HEK293 (cell line): ENCODE measurements around the gene FARSA.

Source experiments
- CTCF ChIA-PET: fragments of 350-600 bp; formaldehyde crosslinking; extraction: SDS; loops from one replicate; lab custom pipeline; 2021; ENCODE audit warnings: antibody characterized with exemption; lab: Yijun Ruan, JAX
- POLR2A ChIA-PET: fragments of 300-600 bp; formaldehyde crosslinking; extraction: SDS; loops from one replicate; lab custom pipeline; 2020; ENCODE audit warnings: antibody characterized with exemption, inconsistent platforms; lab: Yijun Ruan, JAX
- H3K27ac ChIP-seq: fragments of 200-500 bp; sonication (Bioruptor generic); 2 replicates; pipeline ENCODE4 v1.5.1; 2014; ENCODE audit warnings: low read depth, low read length, control low read depth, inconsistent platforms; ENCODE audit errors: extremely low read depth
- H3K36me3 ChIP-seq, 2 experiments: fragments of 200-500 bp in 1 of 2; sonication (Bioruptor generic) in 1 of 2; 1 replicate in 1 of 2; 2 replicates in 1 of 2; pipeline ENCODE4 v1.5.1; 2014 to 2017; ENCODE audit warnings: inconsistent platforms in 2 of 2, low read length in 2 of 2; ENCODE audit not compliant: control insufficient read depth in 2 of 2, insufficient read depth in 1 of 2
- H3K4me1 ChIP-seq: fragments of 200-500 bp; sonication (Bioruptor generic); 2 replicates; pipeline ENCODE4 v1.5.1; 2014; ENCODE audit warnings: mild to moderate bottlenecking, low read length, inconsistent platforms; ENCODE audit not compliant: control insufficient read depth, insufficient read depth
- H3K4me3 ChIP-seq: 2 replicates; pipeline ENCODE4 v1.5.1; 2011; ENCODE audit warnings: low read depth, mild to moderate bottlenecking, control low read depth, low read length, moderate library complexity
- H3K9me3 ChIP-seq: fragments of 200-500 bp; sonication (Bioruptor generic); 2 replicates; pipeline ENCODE4 v1.5.1; 2014; ENCODE audit warnings: low read depth, low read length, inconsistent platforms; ENCODE audit not compliant: control insufficient read depth, insufficient read depth
- GLIS1 ChIP-seq: fragments of 450-650 bp; formaldehyde crosslinking; IDR thresholded peaks from 2 replicates; pipeline ENCODE4 v1.5.1; 2016; ENCODE audit warnings: missing biosample characterization, missing genetic modification characterization
- SP2 ChIP-seq: fragments of 450-650 bp; formaldehyde crosslinking; IDR thresholded peaks from 2 replicates; pipeline ENCODE4 v1.5.1; 2016; ENCODE audit warnings: missing biosample characterization, missing genetic modification characterization
- ZBTB48 ChIP-seq: fragments of 450-650 bp; formaldehyde crosslinking; IDR thresholded peaks from 2 replicates; pipeline ENCODE4 v1.5.1; 2016; ENCODE audit warnings: missing biosample characterization, missing genetic modification characterization
- ZFP69B ChIP-seq: fragments of 450-650 bp; formaldehyde crosslinking; IDR thresholded peaks from 2 replicates; pipeline ENCODE4 v1.5.1; 2016; ENCODE audit warnings: missing biosample characterization, missing genetic modification characterization
- ZNF140 ChIP-seq: fragments of 450-650 bp; formaldehyde crosslinking; IDR thresholded peaks from 2 replicates; pipeline ENCODE4 v1.5.1; 2016; ENCODE audit warnings: missing biosample characterization, missing genetic modification characterization
- ZNF341 ChIP-seq: fragments of 450-650 bp; formaldehyde crosslinking; IDR thresholded peaks from 2 replicates; pipeline ENCODE4; 2016; ENCODE audit warnings: low read depth, missing biosample characterization, missing genetic modification characterization
- ZNF558 ChIP-seq: fragments of 450-650 bp; formaldehyde crosslinking; IDR thresholded peaks from 2 replicates; pipeline ENCODE4 v1.5.1; 2016; ENCODE audit warnings: missing biosample characterization, missing genetic modification characterization
- ZNF560 ChIP-seq: fragments of 450-650 bp; formaldehyde crosslinking; IDR thresholded peaks from 2 replicates; pipeline ENCODE4 v1.5.1; 2017; ENCODE audit warnings: missing biosample characterization, missing genetic modification characterization, borderline replicate concordance
- ZNF629 ChIP-seq: fragments of 450-650 bp; formaldehyde crosslinking; IDR thresholded peaks from 2 replicates; pipeline ENCODE4 v1.5.1; 2017; ENCODE audit warnings: missing biosample characterization, missing genetic modification characterization
- ZNF658 ChIP-seq: fragments of 450-650 bp; formaldehyde crosslinking; IDR thresholded peaks from 2 replicates; pipeline ENCODE4; 2016; ENCODE audit warnings: missing biosample characterization, missing genetic modification characterization
- TF ChIP-seq, protein P1 (sequence below): fragments of 450-650 bp; formaldehyde crosslinking; IDR thresholded peaks from 2 replicates; pipeline ENCODE4 v1.5.1; 2016; ENCODE audit warnings: missing biosample characterization, missing genetic modification characterization
- TF ChIP-seq, protein P2 (sequence below): fragments of 450-650 bp; formaldehyde crosslinking; IDR thresholded peaks from 2 replicates; pipeline ENCODE4 v1.5.1; 2016; ENCODE audit warnings: missing biosample characterization, missing genetic modification characterization, borderline replicate concordance
- TF ChIP-seq, protein P3 (sequence below): fragments of 450-650 bp; formaldehyde crosslinking; IDR thresholded peaks from 2 replicates; pipeline ENCODE4 v1.5.1; 2017; ENCODE audit warnings: missing biosample characterization, mild to moderate bottlenecking, missing genetic modification characterization, moderate library complexity
- TF ChIP-seq, protein P4 (sequence below): fragments of 450-650 bp; formaldehyde crosslinking; IDR thresholded peaks from 2 replicates; pipeline ENCODE4 v1.5.1; 2017; ENCODE audit warnings: missing biosample characterization, missing genetic modification characterization

FARSA gene

DNA sequence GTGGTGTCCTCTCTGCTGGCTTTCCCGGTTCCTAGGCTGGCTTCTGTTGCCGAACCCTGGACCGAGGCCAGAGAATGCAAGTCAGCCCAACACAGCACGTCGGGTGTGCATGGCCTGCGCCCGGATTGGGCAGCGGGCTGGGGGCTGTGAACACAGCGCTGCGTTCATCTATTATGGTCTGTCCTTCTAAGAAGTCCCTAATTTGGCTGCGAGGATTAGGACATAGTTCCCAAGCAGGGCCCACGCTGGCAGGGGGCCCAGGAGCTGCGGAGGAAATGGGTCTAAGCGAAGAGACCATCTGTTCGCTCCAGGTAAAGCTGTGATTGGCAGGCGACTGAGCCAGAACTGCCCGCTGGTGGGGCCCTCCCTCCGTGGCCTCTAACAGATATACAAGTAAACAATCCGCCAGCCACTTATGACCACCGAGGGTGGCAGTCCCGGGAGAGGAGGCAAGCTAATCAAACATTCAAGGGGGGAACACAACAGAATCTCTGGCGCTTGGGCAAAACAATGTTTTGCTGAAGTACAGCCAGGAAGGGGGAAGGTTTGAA, 20.4 kb downstream of the FARSA start (continued):
- TF ChIP-seq, protein P1, sequence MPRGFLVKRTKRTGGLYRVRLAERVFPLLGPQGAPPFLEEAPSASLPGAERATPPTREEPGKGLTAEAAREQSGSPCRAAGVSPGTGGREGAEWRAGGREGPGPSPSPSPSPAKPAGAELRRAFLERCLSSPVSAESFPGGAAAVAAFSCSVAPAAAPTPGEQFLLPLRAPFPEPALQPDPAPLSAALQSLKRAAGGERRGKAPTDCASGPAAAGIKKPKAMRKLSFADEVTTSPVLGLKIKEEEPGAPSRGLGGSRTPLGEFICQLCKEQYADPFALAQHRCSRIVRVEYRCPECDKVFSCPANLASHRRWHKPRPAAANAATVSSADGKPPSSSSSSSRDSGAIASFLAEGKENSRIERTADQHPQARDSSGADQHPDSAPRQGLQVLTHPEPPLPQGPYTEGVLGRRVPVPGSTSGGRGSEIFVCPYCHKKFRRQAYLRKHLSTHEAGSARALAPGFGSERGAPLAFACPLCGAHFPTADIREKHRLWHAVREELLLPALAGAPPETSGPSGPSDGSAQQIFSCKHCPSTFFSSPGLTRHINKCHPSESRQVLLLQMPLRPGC (tag by site-specific recombination) = no peak; the same call in 1 of the 2 replicates
- TF ChIP-seq GLIS1 (tag by site-specific recombination) = peak; percentile 99
- no peak; the same call in 1 of the 2 replicates for TF ChIP-seq ZNF558 (tag by site-specific recombination)
- TF ChIP-seq ZNF658 (tag by site-specific recombination) = no peak
- TF ChIP-seq ZNF560 = no peak
- TF ChIP-seq SP2 (tag by site-specific recombination) = peak; percentile 69
- TF ChIP-seq, protein P2, sequence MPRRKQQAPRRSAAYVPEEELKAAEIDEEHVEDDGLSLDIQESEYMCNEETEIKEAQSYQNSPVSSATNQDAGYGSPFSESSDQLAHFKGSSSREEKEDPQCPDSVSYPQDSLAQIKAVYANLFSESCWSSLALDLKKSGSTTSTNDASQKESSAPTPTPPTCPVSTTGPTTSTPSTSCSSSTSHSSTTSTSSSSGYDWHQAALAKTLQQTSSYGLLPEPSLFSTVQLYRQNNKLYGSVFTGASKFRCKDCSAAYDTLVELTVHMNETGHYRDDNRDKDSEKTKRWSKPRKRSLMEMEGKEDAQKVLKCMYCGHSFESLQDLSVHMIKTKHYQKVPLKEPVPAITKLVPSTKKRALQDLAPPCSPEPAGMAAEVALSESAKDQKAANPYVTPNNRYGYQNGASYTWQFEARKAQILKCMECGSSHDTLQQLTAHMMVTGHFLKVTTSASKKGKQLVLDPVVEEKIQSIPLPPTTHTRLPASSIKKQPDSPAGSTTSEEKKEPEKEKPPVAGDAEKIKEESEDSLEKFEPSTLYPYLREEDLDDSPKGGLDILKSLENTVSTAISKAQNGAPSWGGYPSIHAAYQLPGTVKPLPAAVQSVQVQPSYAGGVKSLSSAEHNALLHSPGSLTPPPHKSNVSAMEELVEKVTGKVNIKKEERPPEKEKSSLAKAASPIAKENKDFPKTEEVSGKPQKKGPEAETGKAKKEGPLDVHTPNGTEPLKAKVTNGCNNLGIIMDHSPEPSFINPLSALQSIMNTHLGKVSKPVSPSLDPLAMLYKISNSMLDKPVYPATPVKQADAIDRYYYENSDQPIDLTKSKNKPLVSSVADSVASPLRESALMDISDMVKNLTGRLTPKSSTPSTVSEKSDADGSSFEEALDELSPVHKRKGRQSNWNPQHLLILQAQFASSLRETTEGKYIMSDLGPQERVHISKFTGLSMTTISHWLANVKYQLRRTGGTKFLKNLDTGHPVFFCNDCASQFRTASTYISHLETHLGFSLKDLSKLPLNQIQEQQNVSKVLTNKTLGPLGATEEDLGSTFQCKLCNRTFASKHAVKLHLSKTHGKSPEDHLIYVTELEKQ (tag by site-specific recombination) = no peak
- peak; percentile 89 for TF ChIP-seq ZBTB48 (tag by site-specific recombination)
- TF ChIP-seq ZNF629 = peak; percentile 56; the same call in 1 of the 2 replicates
- TF ChIP-seq ZFP69B (tag by site-specific recombination) = peak; percentile 98
- no peak for TF ChIP-seq ZNF140 (tag by site-specific recombination)
- TF ChIP-seq ZNF341 (tag by site-specific recombination) = peak; percentile 96
- TF ChIP-seq, protein P3, sequence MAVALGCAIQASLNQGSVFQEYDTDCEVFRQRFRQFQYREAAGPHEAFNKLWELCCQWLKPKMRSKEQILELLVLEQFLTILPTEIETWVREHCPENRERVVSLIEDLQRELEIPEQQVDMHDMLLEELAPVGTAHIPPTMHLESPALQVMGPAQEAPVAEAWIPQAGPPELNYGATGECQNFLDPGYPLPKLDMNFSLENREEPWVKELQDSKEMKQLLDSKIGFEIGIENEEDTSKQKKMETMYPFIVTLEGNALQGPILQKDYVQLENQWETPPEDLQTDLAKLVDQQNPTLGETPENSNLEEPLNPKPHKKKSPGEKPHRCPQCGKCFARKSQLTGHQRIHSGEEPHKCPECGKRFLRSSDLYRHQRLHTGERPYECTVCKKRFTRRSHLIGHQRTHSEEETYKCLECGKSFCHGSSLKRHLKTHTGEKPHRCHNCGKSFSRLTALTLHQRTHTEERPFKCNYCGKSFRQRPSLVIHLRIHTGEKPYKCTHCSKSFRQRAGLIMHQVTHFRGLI (tag by site-specific recombination) = peak; percentile 97

DNA sequence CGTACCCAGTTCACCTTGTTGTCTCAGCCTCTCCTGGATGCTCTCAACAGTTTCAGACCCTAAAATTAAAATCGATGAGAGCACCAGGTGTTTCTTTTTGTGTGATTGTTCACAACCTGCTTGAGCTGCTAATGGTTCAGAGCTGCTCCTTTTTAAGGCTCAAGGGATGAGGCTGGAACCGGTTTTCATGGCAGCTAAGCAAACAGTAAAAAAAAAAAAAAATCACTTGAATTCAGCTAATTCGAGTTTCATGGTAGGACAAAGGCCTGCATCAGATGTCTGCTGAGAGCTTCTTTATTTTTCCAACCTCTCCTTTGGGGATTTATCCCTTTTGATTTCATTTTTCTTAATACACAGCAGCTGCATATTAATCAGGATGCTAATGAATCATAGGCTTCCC, 20.9 kb downstream of the FARSA start:
- ChIA-PET POLR2A (interaction anchor here (1.1 kb wide), 1 partner anchor 22 kb away, joined by 3 read pairs; the partner anchor contains the start of gene GCDH), CTCF (interaction anchor here (0.6 to 1.0 kb wide), 3 partner anchors 53 to 154 kb away, joined by 3 to 6 read pairs (median 4); no protein-coding TSS in a partner anchor)
- H3K4me1 ChIP-seq = peaks cover 13% of the 10 kb centered on the region
- H3K4me3 ChIP-seq = no peak overlapping the region
- no peaks in the 10 kb centered on the region for H3K9me3 ChIP-seq
- peak overlapping the region; percentile 48 for H3K27ac ChIP-seq
- H3K36me3 ChIP-seq = no peaks in the 10 kb centered on the region
- TF ChIP-seq, protein P4, sequence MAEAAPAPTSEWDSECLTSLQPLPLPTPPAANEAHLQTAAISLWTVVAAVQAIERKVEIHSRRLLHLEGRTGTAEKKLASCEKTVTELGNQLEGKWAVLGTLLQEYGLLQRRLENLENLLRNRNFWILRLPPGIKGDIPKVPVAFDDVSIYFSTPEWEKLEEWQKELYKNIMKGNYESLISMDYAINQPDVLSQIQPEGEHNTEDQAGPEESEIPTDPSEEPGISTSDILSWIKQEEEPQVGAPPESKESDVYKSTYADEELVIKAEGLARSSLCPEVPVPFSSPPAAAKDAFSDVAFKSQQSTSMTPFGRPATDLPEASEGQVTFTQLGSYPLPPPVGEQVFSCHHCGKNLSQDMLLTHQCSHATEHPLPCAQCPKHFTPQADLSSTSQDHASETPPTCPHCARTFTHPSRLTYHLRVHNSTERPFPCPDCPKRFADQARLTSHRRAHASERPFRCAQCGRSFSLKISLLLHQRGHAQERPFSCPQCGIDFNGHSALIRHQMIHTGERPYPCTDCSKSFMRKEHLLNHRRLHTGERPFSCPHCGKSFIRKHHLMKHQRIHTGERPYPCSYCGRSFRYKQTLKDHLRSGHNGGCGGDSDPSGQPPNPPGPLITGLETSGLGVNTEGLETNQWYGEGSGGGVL (tag by site-specific recombination) = no peak
- TF ChIP-seq, all 188 proteins: peak for 0
